GM20000 (cell line): ENCODE measurements around the gene ZNF318.
"Not testable (repeated sequence)": the region's sequence is repeated elsewhere in the genome, so short reads cannot be mapped to it uniquely, and the experiment has no call there.

Experiments used
- DNase-seq: peaks from one replicate; pipeline ENCODE4 v3.0.0; 2012; ENCODE audit warnings: low spot score
- TF ChIP-seq, protein P1 (sequence below): IDR thresholded peaks from 2 replicates; pipeline ENCODE4 v1.5.1; 2012; ENCODE audit warnings: mild to moderate bottlenecking, control low read depth; ENCODE audit errors: extremely low read depth, missing control alignments

ZNF318 gene

DNA sequence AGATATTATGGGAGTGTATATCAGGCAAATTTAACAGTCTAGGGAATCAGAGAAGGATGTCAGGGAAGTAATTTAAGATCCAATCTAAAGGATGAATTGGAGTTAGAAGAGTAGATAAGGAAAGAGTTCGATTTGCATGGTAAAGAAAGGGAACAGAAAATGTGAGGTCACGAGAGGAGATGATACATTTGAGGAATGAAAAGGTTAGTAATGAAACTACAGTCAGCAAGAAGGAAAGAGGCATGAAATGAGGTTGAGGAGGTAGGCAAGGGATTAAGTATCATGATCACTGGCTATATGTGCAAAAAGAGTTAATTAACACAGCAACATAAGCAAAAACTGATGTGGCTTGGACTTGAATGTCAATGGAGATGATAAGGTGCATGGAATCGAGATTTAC, 22.4 kb downstream of the ZNF318 start:
- TF ChIP-seq, protein P1, sequence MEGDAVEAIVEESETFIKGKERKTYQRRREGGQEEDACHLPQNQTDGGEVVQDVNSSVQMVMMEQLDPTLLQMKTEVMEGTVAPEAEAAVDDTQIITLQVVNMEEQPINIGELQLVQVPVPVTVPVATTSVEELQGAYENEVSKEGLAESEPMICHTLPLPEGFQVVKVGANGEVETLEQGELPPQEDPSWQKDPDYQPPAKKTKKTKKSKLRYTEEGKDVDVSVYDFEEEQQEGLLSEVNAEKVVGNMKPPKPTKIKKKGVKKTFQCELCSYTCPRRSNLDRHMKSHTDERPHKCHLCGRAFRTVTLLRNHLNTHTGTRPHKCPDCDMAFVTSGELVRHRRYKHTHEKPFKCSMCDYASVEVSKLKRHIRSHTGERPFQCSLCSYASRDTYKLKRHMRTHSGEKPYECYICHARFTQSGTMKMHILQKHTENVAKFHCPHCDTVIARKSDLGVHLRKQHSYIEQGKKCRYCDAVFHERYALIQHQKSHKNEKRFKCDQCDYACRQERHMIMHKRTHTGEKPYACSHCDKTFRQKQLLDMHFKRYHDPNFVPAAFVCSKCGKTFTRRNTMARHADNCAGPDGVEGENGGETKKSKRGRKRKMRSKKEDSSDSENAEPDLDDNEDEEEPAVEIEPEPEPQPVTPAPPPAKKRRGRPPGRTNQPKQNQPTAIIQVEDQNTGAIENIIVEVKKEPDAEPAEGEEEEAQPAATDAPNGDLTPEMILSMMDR: no peak
- DNase-seq: no peak

GRCh38 chr6:43346243-43346642, 23.2 kb downstream of the ZNF318 start:
- not testable (repeated sequence) for DNase-seq

DNA sequence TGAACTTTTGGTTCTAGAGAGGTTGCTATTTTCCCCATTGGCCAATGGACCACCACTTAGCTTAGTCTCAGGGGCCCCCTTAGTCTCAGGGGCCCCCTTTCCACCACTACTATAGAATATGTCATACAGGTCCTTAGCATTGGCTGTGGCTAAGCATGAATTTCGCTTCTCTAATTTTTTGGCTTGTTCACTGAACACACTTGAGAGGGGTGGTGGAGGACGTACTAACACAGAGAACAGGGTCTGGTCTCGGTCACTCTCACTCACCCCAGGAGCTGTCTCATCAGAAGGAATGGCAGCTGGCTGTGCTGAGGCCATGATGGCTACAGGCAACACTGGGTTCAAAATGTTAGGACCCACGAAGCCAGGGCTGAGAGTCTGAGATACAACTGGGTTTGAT, 30.3 kb downstream of the ZNF318 start:
- TF ChIP-seq, protein P1: no peak
- peak; percentile 51 for DNase-seq

DNA sequence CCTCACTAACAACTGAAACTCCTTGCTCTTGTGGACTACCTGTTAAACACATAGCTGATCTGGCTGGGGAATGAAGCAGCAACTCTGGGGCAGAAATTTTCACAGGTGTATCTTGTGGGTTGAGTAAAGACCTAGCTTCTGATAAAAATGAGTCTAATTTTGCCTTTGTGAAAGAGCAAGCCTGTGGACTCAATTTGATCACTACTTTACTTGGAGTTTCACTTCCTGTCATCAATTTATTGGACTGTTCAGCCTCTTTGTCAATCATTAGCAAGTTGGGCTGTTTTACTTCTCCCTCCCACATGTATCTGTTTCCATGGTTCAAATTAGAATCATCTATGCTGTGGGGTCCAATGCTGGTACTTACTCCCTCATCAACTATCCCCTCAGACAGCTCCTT, 31.2 kb downstream of the ZNF318 start:
- DNase-seq: peak; percentile 32
- TF ChIP-seq, protein P1: no peak

DNA sequence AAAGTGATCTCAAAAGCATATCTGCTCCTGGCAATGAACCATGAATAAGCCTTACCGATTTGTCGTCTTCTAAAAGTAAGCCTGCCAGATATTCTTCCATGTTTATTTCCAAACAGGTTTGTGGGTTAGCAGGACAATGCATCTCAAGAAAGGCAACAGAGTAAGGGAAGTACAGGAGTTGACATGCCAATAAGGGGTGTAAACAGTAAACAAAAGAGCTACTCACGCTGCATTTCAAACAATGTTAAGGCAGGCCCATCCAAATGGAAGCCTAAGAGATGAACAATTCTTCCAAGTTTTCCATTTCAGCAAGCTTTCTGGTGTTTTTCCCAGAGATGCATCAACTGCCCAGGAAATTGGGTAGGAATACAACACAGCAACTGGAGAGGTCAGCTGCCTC, 33.1 kb downstream of the ZNF318 start:
- TF ChIP-seq, protein P1: no peak
- DNase-seq: no peak

- TF ChIP-seq, protein P1: no peak
Measured at GRCh38 chr6:43335469-43335868, 34.0 kb downstream of the ZNF318 start.

DNA sequence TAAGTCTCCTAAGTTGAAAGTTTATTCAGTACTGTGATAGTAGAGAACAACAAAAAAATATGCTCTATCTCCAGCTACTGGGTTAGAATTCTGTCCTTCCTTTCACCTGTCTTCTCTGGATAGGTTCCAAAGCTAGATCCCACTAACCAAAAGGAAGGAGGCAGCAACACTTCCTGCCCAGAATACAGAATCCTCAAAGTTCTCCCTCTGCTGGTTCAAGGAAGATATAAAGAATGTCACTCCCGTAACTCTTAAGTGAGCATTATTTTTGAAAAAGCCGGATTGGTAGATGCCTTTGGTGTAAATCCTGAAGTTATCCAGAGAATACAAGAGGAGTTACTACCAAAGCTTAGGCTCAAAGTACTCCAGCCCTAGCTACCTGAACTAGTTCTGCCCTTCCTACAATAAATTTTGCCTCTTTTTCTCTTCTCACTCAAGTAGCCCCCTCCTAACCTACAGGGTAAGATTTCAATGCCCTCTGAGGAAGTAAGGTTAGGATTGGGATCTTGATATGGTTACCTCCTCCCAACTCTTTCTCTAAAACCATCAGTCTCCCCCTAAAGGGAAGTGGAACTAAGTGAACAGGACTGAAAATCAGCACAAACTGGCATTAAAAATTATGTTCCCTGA, 34.9 kb downstream of the ZNF318 start:
- TF ChIP-seq, protein P1: no peak
- DNase-seq: no peak

More at GRCh38 chr6:43335469-43335868, 34.0 kb downstream of the ZNF318 start:
- no peak for DNase-seq

GRCh38 chr6:43331891-43332290, 37.6 kb downstream of the ZNF318 start:
- TF ChIP-seq, protein P1: no peak
- DNase-seq: no peak
